Activated CD8-positive, alpha-beta memory T cell treated with anti-CD3 and anti-CD28 coated beads for 1 hour (primary cell): ENCODE data around the gene C8B.

Experiments
- DNase-seq, 2 donors: peaks; one replicate each; pipeline ENCODE4 v3.0.0-alpha.2; 2020; ENCODE audit warnings: low read depth in 1 of 2; ENCODE audit errors: extremely low read depth in 1 of 2

C8B gene

DNA sequence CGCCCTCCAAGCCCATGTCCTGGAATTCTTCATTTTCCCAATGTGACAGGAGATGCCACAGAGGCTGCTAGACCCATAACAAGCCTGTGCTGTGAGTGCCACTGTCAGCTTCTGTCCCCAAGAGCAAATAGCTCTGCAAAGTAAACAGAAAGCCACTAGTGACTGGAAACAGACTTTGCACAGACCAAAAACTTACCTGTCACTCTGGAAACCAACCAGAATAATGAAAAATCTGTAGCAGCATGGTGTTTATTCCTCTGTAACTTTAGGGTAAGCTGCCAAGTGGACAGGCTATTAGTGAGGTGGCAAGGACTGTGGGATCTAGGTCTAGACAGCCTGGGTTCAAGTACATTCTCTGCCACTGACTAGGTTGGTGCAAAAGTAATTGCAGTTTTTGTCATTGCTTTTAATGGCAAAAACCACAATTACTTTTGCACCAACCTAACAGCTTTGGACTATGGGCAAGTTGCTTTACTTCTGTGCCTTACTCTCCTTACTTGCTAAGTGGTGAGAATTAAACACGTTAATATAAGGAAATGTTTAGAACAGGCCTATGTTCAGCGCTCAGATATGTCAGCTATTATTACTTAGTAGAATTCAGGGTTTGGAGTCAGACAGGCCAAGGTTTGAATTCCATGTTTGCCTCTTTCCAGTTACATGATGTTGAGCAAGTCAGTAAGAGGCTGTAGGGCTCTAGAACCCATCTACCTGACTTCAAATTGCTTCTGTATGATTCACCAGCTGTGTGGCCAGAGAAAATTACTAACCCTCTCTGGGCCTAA, at the start of gene C8B:
C8B (minus strand) TSS at position 100 of the 782 bp plus-strand sequence; CDS start at position 33, 67 bp downstream.
- no peak for DNase-seq

DNA sequence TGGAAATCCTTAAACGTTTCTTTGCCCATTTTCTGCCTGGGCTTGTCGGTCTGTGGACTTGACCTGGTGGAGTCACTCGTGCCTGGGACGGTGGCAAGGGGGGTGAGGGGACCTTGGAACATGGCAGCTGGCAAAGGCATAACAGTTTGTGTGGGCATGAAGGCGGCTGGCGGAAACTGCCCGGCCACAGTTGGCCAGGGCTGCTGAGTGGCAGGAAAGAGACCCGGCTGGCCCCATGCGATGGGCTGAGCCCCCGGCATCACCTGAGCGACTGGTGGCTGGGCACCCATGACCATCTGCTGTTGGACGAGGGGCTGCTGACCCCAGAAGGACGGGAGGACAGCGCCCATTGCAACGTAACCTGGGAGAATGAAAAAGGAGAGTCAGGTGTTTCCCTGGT, 49.3 kb upstream of the C8B start:
- DNase-seq: no peak

DNA sequence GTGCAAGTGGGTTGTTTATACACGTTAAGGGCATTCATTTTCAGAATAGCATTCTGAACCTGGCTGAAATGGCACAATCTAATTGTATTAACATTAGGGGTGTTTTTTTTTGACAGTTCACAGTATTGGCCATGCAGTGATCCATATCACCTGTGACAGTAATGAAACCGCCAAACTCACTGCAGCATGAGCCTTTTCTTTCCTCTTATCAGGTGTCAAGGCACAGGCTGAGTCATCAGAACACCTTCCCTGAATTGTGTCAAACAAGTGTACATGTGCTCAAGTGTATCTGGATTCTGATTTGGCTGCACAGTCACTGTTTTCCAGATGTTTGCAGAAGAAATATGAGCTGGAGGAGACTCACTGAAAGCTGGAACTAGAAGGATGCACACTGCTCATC, 47.7 kb upstream of the C8B start:
- DNase-seq: no peak

DNA sequence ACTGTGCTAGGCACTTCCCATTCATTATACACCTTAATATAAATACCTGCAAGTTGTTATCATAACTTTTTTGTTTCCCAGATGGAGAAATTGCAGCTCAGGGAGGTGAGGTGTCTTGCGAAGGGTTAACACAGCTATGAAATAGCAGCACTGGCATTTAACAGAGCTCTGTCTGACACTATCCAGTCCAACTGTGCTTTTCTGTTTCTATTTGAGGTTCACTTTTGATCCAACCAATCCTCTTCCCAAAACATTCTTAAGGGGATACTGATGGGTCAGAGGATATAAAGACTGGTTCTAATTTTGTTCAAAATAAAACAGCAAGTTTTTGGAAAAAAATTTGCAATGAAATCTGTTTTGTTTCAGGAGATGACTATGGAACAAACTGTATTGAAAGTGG, 46.5 kb upstream of the C8B start:
- no peak for DNase-seq

DNA sequence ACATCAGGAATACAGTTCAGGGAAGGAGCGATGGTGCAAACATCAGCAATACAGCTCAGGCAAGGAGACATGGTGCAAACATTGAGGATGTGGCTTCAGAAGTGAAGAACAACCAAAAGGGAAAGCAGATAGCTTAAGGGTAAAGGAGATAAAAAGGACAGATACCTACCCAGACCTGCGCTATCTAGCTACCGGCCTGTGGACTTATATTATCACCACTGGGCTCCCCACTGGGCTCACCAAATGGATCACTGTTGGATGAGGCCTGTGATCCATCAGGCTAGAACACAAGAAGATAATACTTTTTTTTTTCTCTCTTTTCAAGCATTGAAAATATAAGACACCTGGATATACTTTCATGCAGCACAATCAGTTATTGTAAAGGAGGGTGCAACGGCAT, 44.7 kb upstream of the C8B start:
- no peak for DNase-seq

DNA sequence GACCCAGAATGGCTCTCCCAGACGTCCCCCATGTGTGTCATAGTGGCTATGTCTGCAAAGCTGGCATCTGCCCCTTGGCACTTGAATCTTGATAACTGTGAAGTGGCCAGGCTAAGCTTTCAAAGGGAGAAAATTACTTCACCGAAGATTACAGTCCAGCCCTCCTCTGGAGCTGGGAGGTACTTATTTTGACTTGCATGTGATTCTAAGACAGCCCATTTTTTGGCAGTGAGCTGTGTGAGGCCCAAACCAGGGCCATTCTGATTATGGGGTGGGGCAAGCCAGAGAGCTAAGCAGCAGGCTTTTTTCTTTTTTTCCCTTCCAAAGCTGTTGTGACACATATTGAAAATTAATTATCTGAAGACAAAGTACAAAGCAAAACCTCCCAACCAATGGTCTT, 42.1 kb upstream of the C8B start:
- DNase-seq: no peak

DNA sequence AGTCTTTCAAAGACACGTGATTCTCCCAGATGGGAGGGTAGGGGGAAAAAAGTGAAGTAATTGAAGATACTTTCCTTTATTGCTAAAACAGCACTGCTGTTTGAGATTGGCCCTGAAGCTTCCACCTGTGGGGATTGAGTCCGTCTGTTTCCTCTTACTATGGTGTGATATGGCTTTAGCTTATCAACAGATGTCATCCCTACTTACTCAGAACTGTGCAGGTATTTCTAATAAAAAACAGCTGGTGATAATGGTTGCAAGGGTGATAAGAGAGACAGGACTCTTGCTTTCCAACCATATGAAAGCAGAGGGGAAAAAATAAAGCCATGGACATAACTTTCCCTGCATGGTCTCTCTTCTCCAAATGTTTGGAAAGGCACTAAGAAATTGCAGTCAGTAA, 41.7 kb upstream of the C8B start:
- no peak for DNase-seq

DNA sequence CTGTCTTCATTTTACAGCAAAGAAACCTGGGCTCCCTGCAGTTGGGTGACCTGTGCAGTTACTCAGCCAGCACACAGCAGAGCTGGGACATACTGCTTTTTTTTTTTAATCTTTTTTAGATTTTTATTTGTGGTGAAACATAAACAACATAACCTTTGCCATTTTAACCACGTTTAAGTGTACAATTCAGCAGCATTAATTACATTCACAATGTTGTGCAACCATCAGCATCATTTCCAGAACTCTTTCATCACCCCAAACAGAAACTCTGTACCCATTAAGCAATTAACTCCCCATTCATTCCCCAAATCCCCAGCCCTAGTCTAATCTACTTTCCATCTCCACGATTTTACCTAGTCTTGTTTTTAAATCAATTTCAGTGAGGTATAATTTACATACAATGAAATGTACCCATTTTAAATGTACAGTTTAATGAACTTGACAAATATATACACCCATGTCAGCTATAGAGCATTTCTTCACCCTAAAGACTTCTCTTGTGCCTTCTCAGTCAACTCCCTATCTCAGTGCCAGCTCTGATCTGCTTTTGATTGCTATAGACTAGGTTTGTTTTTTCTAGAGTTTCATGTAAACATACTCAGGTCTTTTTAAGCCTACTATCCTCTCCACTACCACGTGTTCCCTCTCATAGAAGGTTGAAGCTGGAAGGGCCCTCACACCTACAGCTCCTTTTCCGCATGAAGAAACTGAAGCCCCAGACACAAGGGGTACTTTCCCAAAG, 37.8 kb upstream of the C8B start:
- no peak for DNase-seq

DNA sequence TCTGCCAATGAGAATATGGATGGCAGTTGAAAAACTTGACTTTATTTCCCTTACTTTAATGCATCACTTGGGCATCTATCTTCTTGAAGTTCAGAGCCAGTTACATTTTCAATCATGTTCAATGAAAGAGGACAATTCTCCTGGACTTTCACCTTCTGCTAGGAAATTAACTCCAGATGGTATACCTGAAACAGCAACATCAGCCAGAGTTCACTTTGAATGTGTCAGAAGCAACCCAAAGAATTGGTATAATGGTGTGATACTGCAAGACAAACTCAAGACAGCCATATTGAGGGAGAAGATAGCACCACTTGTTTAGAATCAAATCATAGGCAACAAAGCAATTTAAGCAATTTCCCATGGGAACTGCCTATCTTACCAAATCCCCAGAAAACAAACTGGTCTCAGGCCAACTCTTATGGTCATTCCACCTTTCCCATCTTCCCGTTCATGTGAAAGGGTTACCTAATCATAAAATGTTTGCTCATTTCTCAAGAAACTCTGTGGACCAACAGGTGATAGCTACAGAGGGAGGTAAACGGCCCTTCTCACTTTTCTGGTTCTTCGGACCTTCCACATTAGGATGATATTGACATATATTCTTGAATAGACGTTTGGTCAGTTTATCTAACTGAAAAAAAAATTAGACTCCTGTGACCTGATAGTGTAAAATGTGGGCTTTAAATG, 29.7 kb upstream of the C8B start:
- DNase-seq: no peak

DNA sequence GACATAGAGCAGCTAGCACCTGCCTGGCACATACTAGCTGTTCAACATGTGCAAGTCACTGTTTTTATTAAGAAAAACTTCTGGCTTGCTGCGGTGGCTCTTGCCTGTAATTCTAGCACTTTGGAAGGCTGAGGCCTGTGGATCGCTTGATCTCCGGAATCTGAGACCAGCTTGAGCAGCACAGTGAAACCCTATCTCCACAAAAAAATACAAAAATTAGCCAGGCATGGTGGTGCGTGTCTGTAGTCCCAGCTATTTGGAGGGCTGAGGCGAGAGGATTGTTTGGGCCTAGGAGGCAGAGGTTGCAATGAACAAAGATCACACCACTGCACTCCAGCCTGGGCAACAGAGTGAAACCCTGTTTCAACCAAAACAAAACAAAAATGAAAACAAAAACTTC, 27.7 kb upstream of the C8B start:
- no peak for DNase-seq

DNA sequence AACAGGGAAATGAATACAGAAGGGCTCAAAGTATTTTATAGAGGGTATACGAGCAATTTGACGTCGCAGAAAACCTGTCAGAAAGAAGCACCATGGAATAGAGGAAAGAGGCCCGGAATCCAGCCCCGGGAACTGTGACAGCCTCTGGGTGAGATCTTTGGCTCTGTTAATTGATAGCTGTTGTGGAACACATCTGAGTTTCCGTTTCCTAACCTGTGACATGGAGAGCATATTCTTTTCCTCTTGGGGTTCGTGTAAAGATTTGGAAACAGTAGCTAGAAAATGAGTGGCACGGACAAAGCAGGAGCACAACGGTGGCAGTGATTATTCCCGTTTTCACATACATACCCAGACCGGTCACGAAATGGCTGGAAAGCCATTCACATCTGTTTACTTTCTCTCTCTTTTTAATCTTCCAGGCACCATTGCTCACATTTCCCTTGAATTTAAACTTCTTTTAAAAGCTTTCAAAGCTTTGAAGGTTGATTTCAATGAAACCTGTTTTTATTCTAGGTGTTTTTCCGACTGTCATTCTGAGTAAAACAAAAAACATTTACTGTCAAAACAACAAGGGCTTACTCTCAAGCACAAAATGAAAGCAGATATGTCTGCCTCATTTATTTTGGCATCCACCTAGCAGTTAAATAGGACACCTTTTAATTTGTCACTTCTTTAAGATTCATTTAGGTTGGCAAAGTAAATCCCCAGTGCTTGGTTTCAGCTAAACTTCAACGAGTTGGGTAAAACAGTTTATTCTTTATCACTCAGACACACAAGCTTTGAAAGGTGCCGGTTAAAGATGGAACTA, 26.7 kb upstream of the C8B start:
- DNase-seq: no peak

DNA sequence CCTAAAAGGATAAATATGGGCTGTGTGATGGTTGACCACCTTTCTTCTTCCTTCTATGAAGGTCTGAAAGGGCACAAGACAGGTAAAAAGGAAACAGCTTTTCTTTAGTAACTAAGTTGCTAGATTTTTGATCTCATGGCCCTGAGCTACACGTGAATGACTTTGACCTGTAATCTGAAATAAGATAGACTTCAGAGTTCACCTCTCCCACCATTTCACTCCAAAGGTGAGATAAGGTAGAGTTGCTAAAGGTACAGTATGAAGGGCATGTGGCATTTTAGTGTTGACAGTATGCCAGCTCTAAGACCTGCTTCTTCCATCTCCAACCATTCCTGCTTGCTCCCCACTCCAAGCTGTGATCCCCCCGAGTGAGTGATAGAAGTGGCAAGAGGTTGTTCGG, 25.8 kb upstream of the C8B start:
- no peak for DNase-seq

DNA sequence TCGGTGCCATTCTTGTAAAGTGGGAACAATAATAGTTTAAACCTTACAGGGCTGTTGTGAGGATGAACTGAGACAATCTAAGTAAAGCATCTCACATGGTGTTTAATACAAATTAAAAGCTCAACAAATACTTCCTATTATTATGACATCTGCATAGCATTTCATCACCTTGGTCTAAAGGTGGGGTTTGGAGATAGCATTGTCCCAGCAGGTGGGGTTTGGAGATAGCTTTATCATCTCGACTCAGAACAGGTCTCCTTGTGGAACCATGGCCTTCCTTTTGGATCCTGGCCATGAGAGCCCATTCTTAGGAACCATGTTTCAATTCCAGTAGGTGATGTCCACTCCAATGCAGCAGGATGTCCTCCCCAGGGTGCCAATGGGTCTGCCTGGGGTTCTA, 20.6 kb upstream of the C8B start:
- no peak for DNase-seq

DNA sequence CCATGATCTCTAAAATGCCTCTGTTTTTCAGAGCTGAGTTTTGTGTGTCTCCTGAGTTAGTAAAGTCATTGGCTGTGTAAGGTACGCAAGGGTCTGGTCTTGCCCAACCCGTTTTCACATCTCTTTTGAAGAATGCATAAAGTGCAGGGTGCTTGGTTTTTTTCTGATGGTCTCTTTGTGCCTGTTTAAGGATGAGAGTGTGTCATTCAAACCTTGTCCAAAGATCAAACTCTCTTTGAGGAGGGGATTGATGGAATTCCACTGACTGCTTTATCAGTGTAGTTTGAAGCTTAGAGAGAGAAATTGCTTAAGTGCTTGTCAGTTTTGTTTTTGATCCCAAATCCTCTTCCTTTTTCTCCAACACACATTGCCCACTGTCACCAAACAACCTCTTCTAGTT, 20.0 kb upstream of the C8B start:
- no peak for DNase-seq

DNA sequence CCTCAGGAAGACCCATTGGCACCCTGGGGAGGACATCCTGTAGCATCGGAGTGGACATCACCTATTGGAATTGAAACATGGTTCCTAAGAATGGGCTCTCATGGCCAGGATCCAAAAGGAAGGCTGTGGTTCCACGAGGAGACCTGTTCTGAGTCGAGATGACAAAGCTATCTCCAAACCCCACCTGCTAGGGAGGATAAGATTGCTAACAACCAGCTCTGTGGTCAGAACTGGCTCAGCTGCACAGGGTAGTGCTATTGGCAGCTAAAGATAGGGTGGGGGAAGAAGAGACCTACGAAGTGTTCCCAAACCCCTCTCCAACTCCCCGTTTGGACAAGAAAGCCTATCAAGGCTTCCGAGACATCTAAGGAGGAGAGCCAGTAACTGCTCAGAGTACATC, 17.7 kb upstream of the C8B start:
- DNase-seq: no peak

DNA sequence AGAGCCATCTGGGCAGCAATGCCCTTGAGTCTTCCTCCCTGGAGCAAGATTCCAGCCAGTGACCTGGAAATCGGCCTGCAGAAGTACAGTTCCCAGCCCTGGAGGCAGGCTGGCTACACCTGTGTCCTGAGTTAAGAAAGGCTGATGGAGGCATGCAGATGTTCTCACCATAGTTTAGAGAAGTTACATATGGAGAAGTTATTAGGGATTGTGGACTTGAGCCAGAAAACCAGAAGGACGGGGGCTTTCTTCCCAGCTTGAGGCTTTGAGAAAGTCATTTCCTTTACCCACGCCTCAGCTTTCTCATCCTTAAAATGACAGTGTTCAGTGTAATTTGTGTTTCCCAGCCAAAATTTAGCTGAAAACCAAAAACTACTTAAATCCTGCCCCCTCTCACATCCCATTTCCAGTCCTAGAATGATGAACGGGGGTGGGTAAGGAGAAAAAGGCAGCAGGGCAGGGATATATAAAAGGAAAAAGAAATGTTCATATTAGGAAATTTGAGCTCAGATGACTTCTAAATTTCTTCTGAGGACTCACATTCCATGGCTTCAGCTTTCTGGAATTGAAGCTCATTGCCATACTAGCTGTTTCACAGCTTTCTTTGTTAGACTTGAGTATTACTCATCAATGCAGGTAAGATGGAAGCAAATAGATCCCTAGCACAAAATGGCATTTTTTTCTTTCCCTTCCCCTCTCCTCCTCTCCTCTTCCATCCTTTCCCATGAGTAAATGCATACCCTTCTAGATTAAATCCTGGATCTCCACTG, 14.4 kb upstream of the C8B start:
- no peak for DNase-seq

DNA sequence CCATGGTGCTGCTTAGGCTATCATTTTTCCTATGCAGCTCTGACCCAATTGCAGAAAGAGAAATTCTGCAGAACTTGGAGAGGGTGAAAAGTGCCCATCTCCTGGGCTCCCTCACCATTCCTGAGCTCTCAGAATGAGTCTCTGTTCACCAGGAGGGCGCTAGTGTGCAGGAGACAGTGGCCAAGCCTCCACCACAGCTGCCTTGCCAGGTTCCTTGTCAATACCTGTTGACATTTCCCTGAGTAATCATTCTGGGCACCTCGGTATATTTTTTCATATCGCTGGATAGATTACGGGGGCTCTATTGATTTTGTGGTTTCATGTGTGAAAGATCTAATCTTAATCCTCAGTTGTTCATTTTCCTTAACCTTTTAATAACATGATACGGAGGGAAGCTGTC, 13.0 kb upstream of the C8B start:
- DNase-seq: no peak

DNA sequence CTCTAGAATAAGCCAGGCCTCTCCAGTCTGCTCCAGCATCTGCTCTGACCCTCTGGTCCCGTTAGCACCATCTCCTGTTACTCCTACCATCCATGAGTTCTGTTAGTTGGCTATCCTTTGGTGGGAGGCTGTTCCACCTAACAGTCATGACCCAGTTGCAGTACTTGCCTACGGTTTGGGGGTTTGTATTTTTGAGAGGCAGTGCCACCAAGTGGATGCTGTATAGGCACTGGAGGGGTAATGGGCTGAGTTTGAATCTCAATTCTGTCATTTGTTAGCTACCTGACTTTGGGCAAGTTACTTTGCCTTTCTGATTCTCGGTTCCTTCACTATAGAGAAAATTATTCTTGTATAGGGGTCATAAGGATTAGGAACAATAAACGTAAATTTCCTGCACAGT, 12.1 kb upstream of the C8B start:
- DNase-seq: no peak

DNA sequence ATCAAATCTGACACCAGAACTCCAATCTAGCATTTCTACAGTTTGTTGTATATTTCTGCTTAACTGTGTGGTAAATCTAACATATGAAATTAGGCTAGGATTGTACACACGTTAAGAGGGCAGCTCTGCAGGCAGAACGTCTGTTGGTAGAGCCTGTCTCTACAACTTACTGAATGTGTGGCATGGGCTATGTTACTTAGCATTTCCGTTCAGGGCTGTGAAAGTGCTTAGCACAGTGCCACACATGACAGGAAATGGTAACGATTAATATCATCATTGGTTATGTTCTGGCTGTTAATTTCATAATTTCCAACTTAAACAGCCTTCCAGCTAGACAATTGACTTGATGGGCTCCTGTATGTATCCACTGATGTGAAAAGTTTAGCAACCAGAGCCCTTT, 9.6 kb upstream of the C8B start:
- no peak for DNase-seq

DNA sequence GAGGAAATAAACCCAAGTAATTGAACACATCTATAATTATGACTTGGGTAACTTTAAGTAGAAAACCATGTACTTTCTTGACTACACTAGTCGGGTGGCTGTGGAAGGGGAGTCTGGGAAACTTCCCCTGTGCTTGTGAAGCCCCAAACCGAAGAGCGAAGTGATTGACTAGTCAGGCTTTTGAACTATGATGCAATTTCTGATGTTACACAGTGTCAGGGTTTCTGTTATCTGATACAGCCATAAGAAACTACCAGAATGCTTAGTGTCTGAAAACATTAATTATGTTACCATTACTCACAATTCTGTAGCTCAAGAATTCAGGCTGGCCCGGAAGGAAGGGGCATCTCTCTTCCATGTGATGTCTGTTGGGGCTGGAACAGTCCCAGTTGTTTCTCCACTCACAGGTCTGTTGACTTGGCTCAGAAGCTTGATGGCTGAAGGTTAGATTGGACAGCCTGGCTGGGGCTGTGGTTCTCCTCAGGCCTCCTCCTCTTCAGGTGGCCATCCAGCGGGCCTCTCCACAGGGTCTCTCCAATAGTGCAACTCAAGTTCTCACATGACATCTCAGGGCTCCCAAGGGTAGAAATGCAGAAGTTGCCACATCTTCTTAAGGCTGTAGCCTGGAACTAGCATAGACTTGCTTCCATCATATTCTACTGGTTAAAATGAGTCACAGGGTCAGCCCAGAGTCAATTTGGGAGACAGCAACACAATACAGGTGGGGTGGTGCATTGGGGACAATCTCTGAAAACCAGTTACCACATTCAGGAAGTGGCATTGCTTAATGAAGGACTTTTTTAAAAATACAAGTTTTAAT, 8.3 kb upstream of the C8B start:
- DNase-seq: no peak
